MM.1S (cell line): ENCODE data around the gene UBAC2.

ENCODE experiments used
- CTCF ChIP-seq: fragments of 300-600 bp; sonication (generic); IDR thresholded peaks from 2 replicates; pipeline ENCODE4 v1.5.1; 2016; ENCODE audit warnings: antibody characterized with exemption, low read length, mixed read lengths
- EZH2 ChIP-seq: fragments of 300-600 bp; sonication (generic); optimal IDR thresholded peaks from 2 replicates; pipeline ENCODE3; 2017; ENCODE audit warnings: low read depth, mild to moderate bottlenecking, antibody characterized with exemption, low read length, mixed read lengths

- no peak for TF ChIP-seq EZH2
- no peak for TF ChIP-seq CTCF
Measured at GRCh38 chr13:99208845-99209527, 8.3 kb downstream of the UBAC2 start.
